Measurements from ENCODE around the gene MCM10.

DNA sequence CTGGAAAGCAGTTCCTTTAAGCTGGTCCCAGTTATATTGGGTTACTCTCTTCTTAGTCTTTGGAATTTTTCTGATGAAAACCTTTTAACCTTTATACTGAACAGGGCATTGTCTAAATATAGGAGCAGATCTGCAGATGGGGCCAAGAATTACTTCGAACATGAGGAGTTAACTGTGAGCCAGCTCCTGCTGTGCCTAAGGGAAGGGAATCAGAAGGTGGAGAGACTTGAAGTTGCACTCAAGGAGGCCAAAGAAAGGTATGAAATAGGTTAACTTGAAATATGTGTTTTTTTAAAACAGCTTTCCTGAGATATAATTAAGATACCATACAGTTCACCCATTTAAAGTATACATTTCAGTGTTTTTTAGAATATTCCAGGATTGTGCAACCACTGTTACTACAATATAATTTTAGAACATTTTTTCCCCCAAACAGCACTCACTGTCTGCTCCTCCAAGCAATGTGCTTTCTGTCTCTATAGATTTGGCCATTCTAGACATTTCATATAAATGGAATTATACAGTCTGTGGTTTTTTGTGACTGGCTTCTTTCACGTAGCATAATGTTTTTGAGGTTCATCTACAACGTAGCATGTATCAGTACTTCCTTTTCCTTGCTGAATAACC lies 42.5 kb upstream of the MCM10 start:
- TF ChIP-seq CTCF (IDR thresholded peaks at IDR 0.05 in 4 of 5, conservative IDR thresholded peaks at IDR 0.05 in 1 of 5) (no peak), POLR2A (IDR thresholded peaks at IDR 0.05) (no peak)
